HG03064 (cell line): Measurements from ENCODE around the gene CDC42SE2.
"Not testable (repeated sequence)": the region's sequence is repeated elsewhere in the genome, so short reads cannot be mapped to it uniquely, and the experiment has no call there.

Source experiments
- ATAC-seq: cut with Tn5 transposase; IDR thresholded peaks from one replicate; pipeline ENCODE4 v1.9.1; 2021; ENCODE audit warnings: low read depth; ENCODE audit not compliant: unreplicated experiment

CDC42SE2 gene

GRCh38 chr5:131363811-131364506 lies 100.1 kb downstream of the CDC42SE2 start:
- ATAC-seq: no peak

GRCh38 chr5:131364507-131365050 lies 100.7 kb downstream of the CDC42SE2 start:
- no peak for ATAC-seq

GRCh38 chr5:131366428-131366827 lies 102.6 kb downstream of the CDC42SE2 start:
- no peak for ATAC-seq

- no peak for ATAC-seq
Observed at GRCh38 chr5:131367219-131367860, 103.5 kb downstream of the CDC42SE2 start.

GRCh38 chr5:131368866-131369265 lies 105.0 kb downstream of the CDC42SE2 start:
- ATAC-seq: no peak

GRCh38 chr5:131369558-131369957 lies 105.7 kb downstream of the CDC42SE2 start:
- no peak for ATAC-seq

DNA sequence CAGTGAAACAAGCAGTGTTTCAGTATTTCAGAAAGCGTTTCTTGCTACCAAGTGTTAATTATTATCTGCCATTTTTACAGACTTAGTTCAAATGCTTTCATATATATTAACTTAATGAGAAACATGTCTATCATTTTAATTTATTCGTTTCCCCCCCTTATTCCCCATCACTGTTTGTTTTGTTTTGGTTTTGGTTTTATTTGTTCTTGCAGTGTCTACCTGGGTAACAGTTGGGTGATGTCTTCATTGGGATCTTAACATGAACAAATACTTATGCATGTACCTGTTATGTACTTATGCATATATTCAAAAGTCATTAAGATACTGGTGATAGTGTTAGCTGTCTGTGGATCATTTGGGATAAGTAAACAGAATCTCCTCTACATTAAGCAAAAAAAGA lies 108.0 kb downstream of the CDC42SE2 start:
- ATAC-seq: no peak

DNA sequence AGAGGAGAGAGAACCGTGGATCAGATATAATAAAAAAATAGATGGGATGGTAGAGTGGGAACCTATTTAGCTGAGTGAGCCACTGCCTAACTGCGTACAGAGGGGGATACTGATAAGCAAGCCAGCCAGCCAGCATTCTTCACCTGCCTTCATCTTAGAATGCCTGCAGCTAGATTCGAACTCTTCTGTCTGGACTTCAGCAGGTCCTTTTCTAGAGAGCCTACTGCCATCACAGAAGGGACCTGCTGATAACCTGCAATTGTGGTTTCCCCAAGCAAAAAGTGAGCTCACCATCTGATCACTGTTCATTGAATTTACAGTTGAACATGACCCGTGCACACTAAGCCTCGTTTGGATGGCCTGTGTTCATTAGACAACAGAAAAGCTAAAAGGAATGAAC lies 109.4 kb downstream of the CDC42SE2 start:
- ATAC-seq: no peak

- no peak for ATAC-seq
Observed at GRCh38 chr5:131375351-131375750, 111.5 kb downstream of the CDC42SE2 start.

DNA sequence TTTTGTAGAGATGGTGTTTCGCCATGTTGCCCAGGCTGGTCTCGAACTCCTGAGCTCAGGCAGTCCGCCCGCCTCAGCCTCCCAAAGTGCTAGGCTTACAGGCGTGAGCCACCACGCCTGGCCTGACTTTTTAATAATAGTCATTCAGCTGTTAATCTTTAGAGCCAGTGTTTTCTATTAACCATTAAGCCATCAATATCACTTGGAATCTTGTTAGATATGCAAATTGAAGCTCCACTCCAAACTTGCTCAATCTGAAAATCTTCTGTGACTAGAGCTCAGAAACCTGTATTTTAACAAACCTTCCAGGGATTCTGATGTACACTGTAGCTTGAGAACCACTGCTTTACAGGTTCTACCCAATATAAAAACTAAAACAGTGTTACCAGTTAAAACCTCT lies 113.5 kb downstream of the CDC42SE2 start:
- no peak for ATAC-seq

GRCh38 chr5:131377785-131378325 lies 114.0 kb downstream of the CDC42SE2 start:
- ATAC-seq: no peak

GRCh38 chr5:131378721-131379541 lies 115.1 kb downstream of the CDC42SE2 start:
- ATAC-seq: no peak

DNA sequence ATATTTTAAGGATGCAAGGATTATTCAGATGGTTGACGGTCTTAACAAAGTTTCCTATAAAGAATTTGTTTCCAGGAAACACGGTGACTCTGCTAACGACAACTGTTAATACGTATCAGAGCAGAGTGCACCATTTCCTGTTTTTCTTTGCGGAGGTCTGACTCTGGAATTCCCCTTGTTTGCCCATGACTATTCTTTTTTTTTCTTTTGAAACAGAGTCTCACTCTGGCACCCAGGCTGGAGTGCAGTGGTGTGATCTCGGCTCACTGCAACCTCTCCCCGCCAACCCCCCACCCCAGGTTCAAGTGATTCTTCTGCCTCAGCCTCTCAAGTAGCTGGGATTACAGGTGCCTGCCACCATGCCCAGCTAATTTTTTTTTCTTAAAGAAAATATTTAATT lies 115.9 kb downstream of the CDC42SE2 start:
- ATAC-seq: no peak

GRCh38 chr5:131380238-131380637 lies 116.4 kb downstream of the CDC42SE2 start:
- not testable (repeated sequence) for ATAC-seq

GRCh38 chr5:131381021-131381420 lies 117.2 kb downstream of the CDC42SE2 start:
- ATAC-seq: no peak

GRCh38 chr5:131381777-131382176 lies 117.9 kb downstream of the CDC42SE2 start:
- peak; percentile 49 for ATAC-seq

- peak; percentile 58 for ATAC-seq
Observed at GRCh38 chr5:131382407-131383395, 118.8 kb downstream of the CDC42SE2 start.

GRCh38 chr5:131384173-131384572 lies 120.3 kb downstream of the CDC42SE2 start:
- ATAC-seq: no peak

DNA sequence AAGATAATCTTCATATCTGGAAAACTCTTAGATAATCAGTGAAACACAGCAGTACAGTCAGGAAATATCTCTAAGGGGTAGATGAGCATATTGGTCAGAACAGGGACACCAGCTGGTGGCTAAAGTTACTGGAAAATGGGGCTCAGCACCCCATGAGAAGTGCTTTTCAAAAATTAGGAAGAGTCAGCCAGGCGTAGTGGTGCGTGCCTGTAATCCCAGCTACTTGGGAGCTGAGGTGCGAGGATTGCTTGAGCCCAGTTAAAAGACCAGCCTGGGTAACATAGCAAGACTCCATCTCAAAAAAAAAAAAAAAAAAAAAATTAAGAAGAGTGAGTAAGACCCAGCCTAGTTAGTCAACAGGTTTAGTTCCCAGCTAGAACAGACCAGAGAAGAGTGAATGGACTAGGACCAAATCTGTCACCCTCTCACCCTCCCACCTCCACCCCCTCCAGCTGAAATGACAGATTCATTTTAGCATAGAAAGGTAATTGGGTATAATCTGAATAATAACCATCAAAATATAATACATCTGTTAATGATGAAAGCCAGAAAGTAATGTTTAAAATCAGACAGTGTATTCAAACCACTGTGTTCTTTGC lies 120.9 kb downstream of the CDC42SE2 start:
- no peak for ATAC-seq
